ENCODE measurements around the gene STK25. TPM values are rescaled to one million over a fixed set of nuclear protein-coding genes. Genes with fewer than 3 reads are reported as not detected.

STK25 gene
- total RNA-seq, 1 donor from 2014 or later, result 125 TPM

GRCh38 chr2:241483305-241483704 is 25.1 kb downstream of the STK25 start:
- Histone ChIP-seq H3K4me3 (no peak overlapping the region), H3K27ac (no peak overlapping the region), H3K27me3 (ENCODE audit: low read depth) (no peaks in the 10 kb centered on the region), H3K36me3 (peaks cover 43% of the 10 kb centered on the region), H3K4me1 (no peaks in the 10 kb centered on the region), H3K9me3 (no peaks in the 10 kb centered on the region)
- DNase-seq (no peak), ATAC-seq (no peak)
- TF ChIP-seq, protein P1, sequence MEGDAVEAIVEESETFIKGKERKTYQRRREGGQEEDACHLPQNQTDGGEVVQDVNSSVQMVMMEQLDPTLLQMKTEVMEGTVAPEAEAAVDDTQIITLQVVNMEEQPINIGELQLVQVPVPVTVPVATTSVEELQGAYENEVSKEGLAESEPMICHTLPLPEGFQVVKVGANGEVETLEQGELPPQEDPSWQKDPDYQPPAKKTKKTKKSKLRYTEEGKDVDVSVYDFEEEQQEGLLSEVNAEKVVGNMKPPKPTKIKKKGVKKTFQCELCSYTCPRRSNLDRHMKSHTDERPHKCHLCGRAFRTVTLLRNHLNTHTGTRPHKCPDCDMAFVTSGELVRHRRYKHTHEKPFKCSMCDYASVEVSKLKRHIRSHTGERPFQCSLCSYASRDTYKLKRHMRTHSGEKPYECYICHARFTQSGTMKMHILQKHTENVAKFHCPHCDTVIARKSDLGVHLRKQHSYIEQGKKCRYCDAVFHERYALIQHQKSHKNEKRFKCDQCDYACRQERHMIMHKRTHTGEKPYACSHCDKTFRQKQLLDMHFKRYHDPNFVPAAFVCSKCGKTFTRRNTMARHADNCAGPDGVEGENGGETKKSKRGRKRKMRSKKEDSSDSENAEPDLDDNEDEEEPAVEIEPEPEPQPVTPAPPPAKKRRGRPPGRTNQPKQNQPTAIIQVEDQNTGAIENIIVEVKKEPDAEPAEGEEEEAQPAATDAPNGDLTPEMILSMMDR (IDR thresholded peaks at IDR 0.05), result no peak
- intact Hi-C loops (cut with DNase I), result no loop called here

DNA sequence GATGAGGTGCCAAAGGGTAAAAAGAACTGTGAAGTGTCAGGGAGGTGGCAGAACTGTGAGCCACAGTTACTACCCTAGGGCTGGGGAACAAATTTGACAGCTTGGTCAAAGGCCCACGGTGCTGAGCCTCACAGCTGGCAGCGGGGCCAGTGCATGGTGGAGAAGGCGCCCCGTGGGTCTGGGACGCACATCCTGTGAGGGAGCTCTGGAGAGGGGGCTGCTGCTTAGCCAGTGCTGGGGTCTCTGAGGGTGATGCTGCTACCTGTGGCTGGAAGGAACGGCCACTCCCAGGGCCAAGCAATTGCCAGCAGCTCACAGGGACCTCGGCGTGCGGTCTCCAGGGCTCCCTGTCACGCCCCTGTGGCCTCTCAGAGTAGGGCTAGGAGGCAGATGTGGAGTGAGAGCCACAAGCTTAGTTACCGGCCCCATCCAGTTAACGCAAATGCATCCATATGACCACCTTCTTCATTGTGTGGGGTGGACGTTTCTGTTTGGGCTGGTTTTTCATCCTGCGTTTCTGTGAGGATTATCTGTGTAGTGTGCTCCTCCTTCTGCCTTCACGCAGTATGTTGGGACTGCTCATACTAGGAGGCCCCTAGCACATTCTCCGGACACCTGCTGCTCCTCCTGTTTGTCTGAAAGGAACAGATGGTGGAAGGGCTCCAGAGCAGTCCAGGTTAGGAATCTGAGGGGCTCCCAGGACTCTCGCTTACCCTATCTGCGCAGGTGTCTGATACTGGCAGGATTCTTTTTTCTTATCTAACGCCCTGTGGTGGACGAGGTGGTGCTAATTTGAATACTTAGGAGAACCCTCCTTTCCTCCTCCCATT is 26.0 kb downstream of the STK25 start:
- no peak overlapping the region for H3K4me3 ChIP-seq
- no peaks in the 10 kb centered on the region for H3K27me3 ChIP-seq (ENCODE audit: low read depth)
- DNase-seq (no peak), ATAC-seq (no peak)
- no peaks in the 10 kb centered on the region for H3K4me1 ChIP-seq
- peaks cover 47% of the 10 kb centered on the region for H3K36me3 ChIP-seq
- no peaks in the 10 kb centered on the region for H3K9me3 ChIP-seq
- TF ChIP-seq, protein P1 (IDR thresholded peaks at IDR 0.05), result no peak
- H3K27ac ChIP-seq, result no peak overlapping the region
- intact Hi-C loops (cut with DNase I), result no loop called here

DNA sequence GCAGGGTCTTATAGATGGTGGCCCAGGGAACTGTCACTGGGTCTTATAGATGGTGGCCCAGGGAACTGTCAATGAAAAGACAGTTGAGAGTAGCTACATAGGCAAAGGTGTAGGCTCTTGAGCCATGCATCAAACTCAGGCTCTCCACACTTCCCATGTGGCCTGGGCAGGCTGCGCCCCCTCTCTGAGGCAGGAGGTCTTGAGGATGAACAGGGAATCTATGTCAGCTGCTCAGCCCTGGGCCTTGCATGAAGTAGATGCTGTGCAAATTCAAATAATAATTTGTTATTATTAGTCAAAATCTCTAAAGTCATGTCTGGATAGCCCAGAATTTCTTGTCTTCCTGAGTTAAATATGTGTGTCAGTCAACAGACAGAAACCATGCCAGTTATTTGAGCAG is 26.7 kb downstream of the STK25 start:
- Histone ChIP-seq H3K4me3 (no peak overlapping the region), H3K27ac (no peak overlapping the region), H3K4me1 (no peaks in the 10 kb centered on the region), H3K36me3 (peaks cover 42% of the 10 kb centered on the region), H3K27me3 (ENCODE audit: low read depth) (no peaks in the 10 kb centered on the region), H3K9me3 (no peaks in the 10 kb centered on the region)
- intact Hi-C loops (cut with DNase I), result no loop called here
- TF ChIP-seq, protein P1 (IDR thresholded peaks at IDR 0.05), result no peak
- no peak for ATAC-seq
- no peak for DNase-seq

DNA sequence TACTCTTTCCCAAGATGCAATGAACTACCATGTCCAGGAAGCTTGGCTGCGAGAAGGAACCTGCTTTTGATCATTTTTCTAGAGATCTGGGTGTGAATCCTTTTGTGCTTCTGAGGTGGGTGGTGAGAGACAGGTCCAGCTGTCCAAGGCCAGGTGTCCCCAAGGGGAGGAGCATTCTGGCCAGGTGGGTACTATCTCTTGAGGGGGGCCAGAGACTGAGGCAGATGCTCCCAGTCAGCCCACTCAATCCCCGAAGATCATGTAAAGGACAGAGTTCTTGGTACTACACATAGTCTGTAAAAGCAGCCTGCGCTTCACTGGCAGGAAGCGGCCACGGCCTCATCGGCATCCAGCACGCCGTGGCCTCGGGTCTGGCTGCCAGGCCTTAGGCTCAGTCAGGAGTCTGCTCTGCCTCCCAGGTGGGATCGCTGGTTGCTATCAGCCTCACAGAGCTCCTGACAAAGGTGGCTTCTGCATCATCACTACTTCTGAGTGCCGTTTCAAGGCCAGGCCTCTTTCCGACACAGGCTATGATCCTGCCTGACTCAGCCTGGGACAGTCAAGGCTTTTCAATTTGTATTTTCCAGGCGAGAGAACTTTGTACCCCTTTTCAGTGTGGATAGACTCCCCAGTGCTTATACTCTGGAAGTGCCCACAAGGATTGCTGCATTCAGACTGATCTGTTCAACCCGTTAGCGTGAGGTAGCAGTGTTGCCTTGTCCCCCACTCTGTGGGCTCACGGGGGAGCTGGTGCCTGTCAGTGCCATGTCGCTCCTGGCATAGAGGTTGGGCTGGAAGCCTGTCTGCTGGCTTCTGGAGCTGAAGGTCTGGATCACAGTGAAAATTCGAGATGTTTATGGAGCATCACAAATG is 29.1 kb downstream of the STK25 start:
- H3K27ac ChIP-seq, result no peak overlapping the region
- H3K4me1 ChIP-seq, result no peaks in the 10 kb centered on the region
- ATAC-seq (no peak), DNase-seq (no peak)
- TF ChIP-seq, protein P1 (IDR thresholded peaks at IDR 0.05), result no peak
- no peak overlapping the region for H3K4me3 ChIP-seq
- peaks cover 45% of the 10 kb centered on the region for H3K36me3 ChIP-seq
- no peaks in the 10 kb centered on the region for H3K27me3 ChIP-seq (ENCODE audit: low read depth)
- intact Hi-C loops (cut with DNase I), result no loop called here
- H3K9me3 ChIP-seq, result no peaks in the 10 kb centered on the region

GRCh38 chr2:241478166-241478565 is 30.2 kb downstream of the STK25 start:
- ATAC-seq, result no peak
- DNase-seq, result no peak
- no peak overlapping the region for H3K27ac ChIP-seq
- TF ChIP-seq, protein P1 (IDR thresholded peaks at IDR 0.05), result no peak
- H3K4me3 ChIP-seq, result no peak overlapping the region
- no peaks in the 10 kb centered on the region for H3K4me1 ChIP-seq
- intact Hi-C loops (cut with DNase I), result no loop called here
- peaks cover 36% of the 10 kb centered on the region for H3K36me3 ChIP-seq
- no peaks in the 10 kb centered on the region for H3K9me3 ChIP-seq
- H3K27me3 ChIP-seq (ENCODE audit: low read depth), result no peaks in the 10 kb centered on the region
